Parathyroid adenoma (tissue), 2 donors: ENCODE measurements around the gene KRTAP10-4.
"Not testable (repeated sequence)": the region's sequence is repeated elsewhere in the genome, so short reads cannot be mapped to it uniquely, and the experiment has no call there.

ENCODE experiments used
- H2AFZ ChIP-seq: fragments of 300-600 bp; sonication (generic); one replicate; pipeline ENCODE4 v1.7.0; 2017; ENCODE audit warnings: antibody characterized with exemption, mild to moderate bottlenecking
- H3K27ac ChIP-seq: fragments of 300-600 bp; sonication (generic); one replicate; pipeline ENCODE4 v1.7.0; 2017
- H3K27me3 ChIP-seq: fragments of 300-600 bp; sonication (generic); one replicate; pipeline ENCODE4 v1.7.0; 2017; ENCODE audit warnings: low read length; ENCODE audit not compliant: control insufficient read depth, insufficient read depth
- H3K36me3 ChIP-seq: fragments of 300-600 bp; sonication (generic); one replicate; pipeline ENCODE4 v1.7.0; 2017; ENCODE audit warnings: low read length; ENCODE audit not compliant: control insufficient read depth, insufficient read depth
- H3K4me1 ChIP-seq: fragments of 300-600 bp; sonication (generic); one replicate; pipeline ENCODE4 v1.7.0; 2017; ENCODE audit warnings: control low read depth
- H3K4me2 ChIP-seq: fragments of 300-600 bp; sonication (generic); one replicate; pipeline ENCODE4 v1.7.0; 2017; ENCODE audit warnings: low read length
- H3K4me3 ChIP-seq: fragments of 300-600 bp; sonication (generic); one replicate; pipeline ENCODE4 v1.7.0; 2017; ENCODE audit warnings: low read depth, low read length
- H3K79me2 ChIP-seq: fragments of 300-600 bp; sonication (generic); one replicate; pipeline ENCODE4 v1.7.0; 2017; ENCODE audit warnings: control low read depth
- H3K9ac ChIP-seq: fragments of 300-600 bp; sonication (generic); one replicate; pipeline ENCODE4 v1.7.0; 2017; ENCODE audit warnings: mild to moderate bottlenecking
- H3K9me3 ChIP-seq: fragments of 300-600 bp; sonication (generic); one replicate; pipeline ENCODE4 v1.7.0; 2017; ENCODE audit warnings: low read length; ENCODE audit not compliant: control insufficient read depth
- TF ChIP-seq, protein P1 (sequence below): fragments of 300-600 bp; sonication (generic); IDR thresholded peaks from one replicate; pipeline ENCODE4 v1.7.0; 2017; ENCODE audit warnings: antibody characterized with exemption, mild to moderate bottlenecking
- donor health status: primary hyperparathyroidism.

KRTAP10-4 gene

DNA sequence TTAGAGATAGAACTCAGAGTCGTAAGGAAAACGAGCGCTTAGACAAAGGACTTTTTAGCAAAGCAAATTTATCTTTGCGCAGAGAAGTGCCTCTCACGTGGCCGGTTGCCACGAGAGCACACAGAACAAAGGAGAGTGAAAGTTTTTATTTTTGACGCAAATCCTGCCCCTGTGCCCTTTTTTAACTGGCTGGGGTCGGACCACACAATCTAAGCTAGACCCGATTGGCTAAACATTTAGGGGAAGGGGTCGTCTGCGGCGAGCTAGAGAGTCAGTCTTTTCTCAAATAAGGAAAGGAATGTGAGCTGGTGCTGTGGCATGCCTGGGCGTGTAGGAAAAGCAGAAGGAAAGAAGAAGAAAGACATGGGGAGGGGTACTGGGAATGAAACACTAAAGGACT, 24.6 kb upstream of the KRTAP10-4 start:
- Histone ChIP-seq H3K4me2 (no peak overlapping the region), H3K36me3 (no peaks in the 10 kb centered on the region), H3K9ac (no peak overlapping the region), H3K27me3 (no peaks in the 10 kb centered on the region), H3K4me3 (no peak overlapping the region), H2AFZ (no peak overlapping the region), H3K9me3 (no peaks in the 10 kb centered on the region), H3K4me1 (no peaks in the 10 kb centered on the region), H3K27ac (no peak overlapping the region), H3K79me2 (no peaks in the 10 kb centered on the region)
- TF ChIP-seq, protein P1, sequence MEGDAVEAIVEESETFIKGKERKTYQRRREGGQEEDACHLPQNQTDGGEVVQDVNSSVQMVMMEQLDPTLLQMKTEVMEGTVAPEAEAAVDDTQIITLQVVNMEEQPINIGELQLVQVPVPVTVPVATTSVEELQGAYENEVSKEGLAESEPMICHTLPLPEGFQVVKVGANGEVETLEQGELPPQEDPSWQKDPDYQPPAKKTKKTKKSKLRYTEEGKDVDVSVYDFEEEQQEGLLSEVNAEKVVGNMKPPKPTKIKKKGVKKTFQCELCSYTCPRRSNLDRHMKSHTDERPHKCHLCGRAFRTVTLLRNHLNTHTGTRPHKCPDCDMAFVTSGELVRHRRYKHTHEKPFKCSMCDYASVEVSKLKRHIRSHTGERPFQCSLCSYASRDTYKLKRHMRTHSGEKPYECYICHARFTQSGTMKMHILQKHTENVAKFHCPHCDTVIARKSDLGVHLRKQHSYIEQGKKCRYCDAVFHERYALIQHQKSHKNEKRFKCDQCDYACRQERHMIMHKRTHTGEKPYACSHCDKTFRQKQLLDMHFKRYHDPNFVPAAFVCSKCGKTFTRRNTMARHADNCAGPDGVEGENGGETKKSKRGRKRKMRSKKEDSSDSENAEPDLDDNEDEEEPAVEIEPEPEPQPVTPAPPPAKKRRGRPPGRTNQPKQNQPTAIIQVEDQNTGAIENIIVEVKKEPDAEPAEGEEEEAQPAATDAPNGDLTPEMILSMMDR, result no peak

DNA sequence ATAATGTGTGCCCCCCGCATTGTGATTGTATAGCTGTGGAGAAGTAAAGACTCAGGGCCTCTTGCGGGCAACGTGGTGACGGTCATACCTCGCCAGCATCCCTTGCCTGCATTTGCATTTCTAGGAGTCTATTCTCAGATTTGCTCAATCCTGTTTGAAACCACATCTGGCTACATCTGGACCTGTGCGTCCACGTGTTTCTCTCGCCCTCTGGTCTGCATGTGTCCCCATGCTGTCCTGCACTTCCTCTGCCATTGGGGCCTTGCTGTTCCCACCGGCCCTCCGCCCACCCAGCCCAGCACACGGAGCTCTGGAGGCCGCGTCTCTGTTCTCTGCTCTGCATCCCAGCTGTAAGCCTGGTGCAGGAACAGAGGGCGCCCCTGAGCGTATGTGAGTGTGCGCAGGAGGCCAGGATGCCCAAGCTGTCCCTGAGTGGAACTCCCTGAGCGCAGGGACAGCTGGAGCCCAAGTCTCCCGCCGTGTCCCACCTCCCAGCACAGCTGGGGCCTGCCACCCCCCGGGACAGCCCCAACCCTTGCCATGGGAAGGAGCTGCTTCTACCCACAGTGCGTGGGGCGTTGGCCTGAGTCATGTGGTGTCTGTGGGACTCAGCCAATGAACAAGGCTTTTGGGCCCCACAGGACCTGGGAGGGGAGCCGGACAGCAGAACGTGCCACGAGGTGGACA, 23.9 kb upstream of the KRTAP10-4 start:
- H2AFZ ChIP-seq, result no peak overlapping the region
- H3K36me3 ChIP-seq, result no peaks in the 10 kb centered on the region
- H3K79me2 ChIP-seq, result no peaks in the 10 kb centered on the region
- H3K4me3 ChIP-seq, result no peak overlapping the region
- no peaks in the 10 kb centered on the region for H3K9me3 ChIP-seq
- no peaks in the 10 kb centered on the region for H3K4me1 ChIP-seq
- no peak overlapping the region for H3K27ac ChIP-seq
- H3K4me2 ChIP-seq, result no peak overlapping the region
- no peak overlapping the region for H3K9ac ChIP-seq
- no peaks in the 10 kb centered on the region for H3K27me3 ChIP-seq
- TF ChIP-seq, protein P1, result no peak

DNA sequence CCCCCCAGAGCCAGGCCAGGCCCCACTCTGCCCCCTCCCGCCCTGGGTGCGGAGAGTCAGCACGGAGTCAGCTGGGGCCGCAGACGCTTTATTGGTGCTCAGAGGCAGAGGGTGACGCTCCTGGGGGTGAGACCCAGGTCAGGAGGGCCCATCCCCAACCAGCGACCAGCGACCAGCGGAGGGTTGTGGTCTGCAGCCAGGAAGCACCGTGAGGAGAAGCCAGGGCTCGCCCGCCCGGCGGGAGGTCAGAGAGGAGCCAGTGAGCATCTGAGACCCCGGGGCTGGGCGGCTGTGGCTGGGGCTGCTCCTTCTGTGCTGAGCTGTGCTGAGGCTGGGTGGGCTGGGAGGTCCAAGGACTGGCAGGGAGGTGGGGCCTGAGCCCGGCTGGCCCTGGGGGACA, 23.2 kb upstream of the KRTAP10-4 start:
- H3K9me3 ChIP-seq, H3K36me3 ChIP-seq, H3K27ac ChIP-seq, H3K9ac ChIP-seq, H3K27me3 ChIP-seq, H3K4me2 ChIP-seq, H3K4me3 ChIP-seq, H3K79me2 ChIP-seq, H3K4me1 ChIP-seq, H2AFZ ChIP-seq: not testable (repeated sequence)

DNA sequence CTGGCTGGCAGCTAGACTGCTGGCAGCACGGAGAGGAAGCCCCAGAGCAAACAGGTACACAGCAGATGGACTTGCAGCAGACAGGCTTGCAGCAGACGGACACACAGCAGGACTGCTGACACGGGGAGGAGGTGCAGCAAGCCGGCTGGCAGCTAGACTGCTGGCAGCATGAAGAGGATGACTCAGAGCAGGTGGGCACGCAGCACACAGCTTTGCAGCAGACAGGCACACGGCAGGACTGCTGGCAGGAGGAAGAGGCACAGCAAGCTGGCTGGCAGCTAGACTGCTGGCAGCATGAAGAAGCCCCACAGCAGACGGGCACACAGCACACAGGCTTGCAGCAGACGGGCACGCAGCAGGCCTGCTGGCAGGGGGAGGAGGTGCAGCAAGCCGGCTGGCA, 22.7 kb upstream of the KRTAP10-4 start:
- H3K36me3 ChIP-seq, result no peaks in the 10 kb centered on the region

DNA sequence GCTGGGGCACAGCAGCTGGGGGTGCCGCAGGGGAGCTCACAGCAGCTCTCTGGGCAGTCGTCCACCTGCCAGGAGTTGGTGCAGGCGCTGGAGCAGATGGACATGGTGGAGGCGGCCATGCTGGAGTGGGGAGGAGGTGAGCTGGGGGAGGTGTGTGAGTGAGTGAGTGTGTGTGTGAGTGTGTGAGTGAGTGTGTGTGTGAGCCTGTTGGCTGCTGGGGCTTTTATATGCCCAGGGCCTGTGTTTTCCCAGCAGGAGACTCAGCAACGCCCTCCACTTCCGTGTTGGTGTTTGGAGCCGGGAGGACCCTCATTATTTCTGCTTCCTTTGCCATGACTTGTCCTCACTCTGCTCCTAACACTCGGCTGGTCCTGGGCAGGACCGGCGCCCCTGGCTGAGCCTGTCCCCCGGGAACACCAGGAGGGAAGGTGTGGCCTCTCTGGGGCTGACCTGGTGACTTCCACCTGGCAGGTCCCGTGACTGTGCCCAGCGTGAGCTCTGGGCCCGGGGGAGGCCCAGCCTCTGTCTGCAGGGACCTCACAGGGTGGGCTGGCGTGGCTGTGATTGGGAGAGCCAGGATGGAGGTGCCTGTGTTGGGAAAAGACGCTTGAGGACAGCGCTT, 22.1 kb upstream of the KRTAP10-4 start, which contains the start of gene KRTAP10-2:
Gene KRTAP10-2, minus strand, starts transcription at position 166 of the 622 bp plus-strand sequence. Its CDS starts 47 bp downstream, at position 119.
- Histone ChIP-seq H3K4me1 (no peaks in the 10 kb centered on the region), H2AFZ (no peak within 1 kb of the TSS), H3K9me3 (no peaks in the 10 kb centered on the region), H3K27me3 (no peaks in the 10 kb centered on the region), H3K9ac (no peak within 1 kb of the TSS), H3K27ac (no peak within 1 kb of the TSS), H3K36me3 (no peaks in the 10 kb centered on the region), H3K4me3 (no peak within 1 kb of the TSS), H3K79me2 (no peaks in the 10 kb centered on the region), H3K4me2 (no peak within 1 kb of the TSS)
- TF ChIP-seq, protein P1, result no peak

More for the DNA sequence above, 22.7 kb upstream of the KRTAP10-4 start:
- H3K9me3 ChIP-seq, result no peaks in the 10 kb centered on the region
- H3K79me2 ChIP-seq, result no peaks in the 10 kb centered on the region
- no peak overlapping the region for H3K9ac ChIP-seq
- no peak overlapping the region for H2AFZ ChIP-seq
- no peak overlapping the region for H3K4me2 ChIP-seq
- H3K27ac ChIP-seq, result no peak overlapping the region
- H3K4me3 ChIP-seq, result no peak overlapping the region
- TF ChIP-seq, protein P1, result no peak
- H3K4me1 ChIP-seq, result no peaks in the 10 kb centered on the region
- H3K27me3 ChIP-seq, result no peaks in the 10 kb centered on the region
